Subcutaneous abdominal adipose tissue (tissue), 5 donors: ENCODE measurements around the gene RNF186.
"Not testable (repeated sequence)": the region's sequence is repeated elsewhere in the genome, so short reads cannot be mapped to it uniquely, and the experiment has no call there.

Experiments used
- H3K27ac ChIP-seq: one replicate; pipeline ENCODE4 v1.7.0; 2013; ENCODE audit warnings: low read depth, mild to moderate bottlenecking, inconsistent platforms, low read length, moderate library complexity
- H3K27me3 ChIP-seq, 5 donors: one replicate each; pipeline ENCODE4 v1.7.0; 2013; ENCODE audit warnings: low read length in 5 of 5, inconsistent platforms in 1 of 5; ENCODE audit not compliant: control insufficient read depth in 5 of 5, insufficient read depth in 4 of 5
- H3K36me3 ChIP-seq, 5 donors: one replicate each; pipeline ENCODE4 v1.7.0; 2013; ENCODE audit warnings: low read length in 5 of 5; ENCODE audit not compliant: control insufficient read depth in 5 of 5, insufficient read depth in 5 of 5
- H3K4me1 ChIP-seq, 5 donors: one replicate each; pipeline ENCODE4 v1.7.0; 2013; ENCODE audit warnings: low read length in 5 of 5, mild to moderate bottlenecking in 3 of 5, moderate library complexity in 1 of 5; ENCODE audit not compliant: control insufficient read depth in 5 of 5, insufficient read depth in 5 of 5
- H3K4me3 ChIP-seq, 5 donors: one replicate each; pipeline ENCODE4 v1.7.0; 2013; ENCODE audit warnings: low read length in 5 of 5, low read depth in 1 of 5
- H3K9ac ChIP-seq, 5 donors: one replicate each; pipeline ENCODE4 v1.7.0; 2013; ENCODE audit warnings: low read length in 5 of 5, mild to moderate bottlenecking in 4 of 5, moderate library complexity in 3 of 5
- H3K9me3 ChIP-seq, 5 donors: one replicate each; pipeline ENCODE4 v1.7.0; 2013; ENCODE audit warnings: low read length in 5 of 5; ENCODE audit not compliant: control insufficient read depth in 5 of 5
- donor health status: healthy.
- donor health status: healthy.
- donor health status: healthy.
- donor health status: healthy.
- donor health status: healthy.

The RNF186 gene

DNA sequence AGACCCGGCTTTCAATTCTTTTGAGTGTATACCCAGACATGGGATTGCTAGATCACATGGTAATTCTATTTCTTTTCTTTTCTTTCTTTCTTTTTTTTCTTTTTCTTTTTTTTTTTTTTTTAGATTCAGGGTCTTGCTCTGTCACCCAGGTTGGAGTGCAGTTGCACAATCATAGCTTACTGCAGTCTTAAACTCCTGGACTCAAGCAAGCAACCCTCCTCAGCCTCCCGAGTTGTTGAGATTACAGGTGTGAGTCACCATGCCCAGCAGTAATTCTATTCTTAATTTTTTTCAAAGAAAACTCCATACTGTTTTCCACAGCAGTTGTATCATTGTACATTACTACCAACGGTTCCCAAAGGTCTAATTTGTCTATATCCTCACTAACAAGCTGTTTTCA is 13.5 kb upstream of the RNF186 start:
- Histone ChIP-seq H3K27ac (no peak overlapping the region), H3K36me3 (no peaks in the 10 kb centered on the region), H3K4me3 (no peak overlapping the region), H3K9ac (no peak overlapping the region), H3K27me3 (peaks cover 0 to 4% (median 0%) of the 10 kb centered on the region in 5 donors), H3K4me1 (peaks cover 0 to 8% (median 7%) of the 10 kb centered on the region in 5 donors), H3K9me3 (peaks cover 0 to 5% (median 0%) of the 10 kb centered on the region in 5 donors)

DNA sequence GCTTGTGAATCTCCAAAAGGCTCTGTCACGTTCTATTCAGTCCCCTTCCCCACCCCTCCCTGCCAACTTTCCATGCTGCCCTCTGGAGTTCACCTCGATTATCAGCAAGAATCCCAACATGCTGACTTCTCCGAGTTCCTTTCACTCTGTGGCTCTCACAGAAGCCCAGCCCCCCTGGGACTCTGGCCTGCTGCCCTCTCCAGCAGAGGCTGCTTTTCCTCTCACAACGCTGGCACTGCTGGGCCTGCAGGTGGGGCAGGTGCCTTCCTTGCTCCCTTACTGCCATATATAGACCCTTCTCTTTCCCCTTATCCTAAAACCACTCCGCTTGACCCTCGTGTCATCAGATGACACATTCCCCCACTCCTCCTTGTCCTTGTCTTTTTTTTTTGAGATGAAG is 10.2 kb upstream of the RNF186 start:
- H3K9ac ChIP-seq: no peak overlapping the region
- no peak overlapping the region for H3K4me3 ChIP-seq
- H3K27me3 ChIP-seq: peaks cover 0 to 4% (median 0%) of the 10 kb centered on the region in 5 donors
- H3K4me1 ChIP-seq: peaks cover 0 to 8% (median 7%) of the 10 kb centered on the region in 5 donors
- no peaks in the 10 kb centered on the region for H3K9me3 ChIP-seq
- H3K27ac ChIP-seq: no peak overlapping the region
- no peaks in the 10 kb centered on the region for H3K36me3 ChIP-seq

DNA sequence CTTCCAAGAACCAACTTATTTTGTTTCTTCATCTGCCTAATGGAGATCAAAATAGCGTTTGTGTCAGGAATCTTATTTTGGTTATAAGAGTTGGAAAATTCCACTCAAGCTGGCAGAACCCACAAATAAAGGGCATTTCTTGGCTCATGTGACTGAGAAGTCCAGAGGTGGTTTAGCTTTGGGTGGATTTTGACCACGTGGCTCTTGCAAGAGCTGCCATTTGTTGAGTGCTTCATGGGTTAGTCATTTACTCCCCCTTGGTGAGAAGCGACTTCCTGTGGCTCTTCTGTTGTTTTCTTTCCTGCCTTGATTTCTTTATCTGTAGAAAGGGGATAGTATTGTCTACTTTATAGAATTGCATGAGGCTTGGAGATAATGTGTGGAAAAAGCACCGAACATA is 9.5 kb upstream of the RNF186 start:
- Histone ChIP-seq H3K36me3 (no peaks in the 10 kb centered on the region), H3K9ac (no peak overlapping the region), H3K9me3 (no peaks in the 10 kb centered on the region), H3K4me3 (no peak overlapping the region), H3K27ac (no peak overlapping the region), H3K27me3 (peaks cover 0 to 4% (median 0%) of the 10 kb centered on the region in 5 donors), H3K4me1 (peaks cover 0 to 10% (median 7%) of the 10 kb centered on the region in 5 donors)

DNA sequence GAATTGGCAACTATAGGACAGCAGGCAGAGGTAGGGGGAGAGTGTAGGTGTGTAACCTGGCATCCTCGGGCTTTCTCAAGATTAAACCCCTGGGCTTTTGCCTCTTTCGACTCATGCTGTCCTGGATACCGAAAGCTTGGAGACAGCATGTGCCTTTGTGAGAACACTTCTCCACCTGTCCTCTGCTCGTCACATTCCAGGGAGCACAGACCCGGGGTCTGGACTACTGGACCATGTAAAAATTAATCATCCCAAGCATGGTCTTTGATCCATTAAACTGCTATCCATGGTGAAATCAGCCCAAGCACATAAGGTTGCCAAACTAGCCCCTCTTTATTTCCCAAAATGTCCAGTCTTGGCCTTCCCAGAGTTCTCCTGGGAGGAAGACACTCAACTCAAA is 9.0 kb upstream of the RNF186 start:
- Histone ChIP-seq H3K4me3 (no peak overlapping the region), H3K9me3 (no peaks in the 10 kb centered on the region), H3K9ac (no peak overlapping the region), H3K4me1 (peaks cover 0 to 15% (median 9%) of the 10 kb centered on the region in 5 donors), H3K36me3 (no peaks in the 10 kb centered on the region), H3K27ac (no peak overlapping the region), H3K27me3 (peaks cover 0 to 4% (median 0%) of the 10 kb centered on the region in 5 donors)

DNA sequence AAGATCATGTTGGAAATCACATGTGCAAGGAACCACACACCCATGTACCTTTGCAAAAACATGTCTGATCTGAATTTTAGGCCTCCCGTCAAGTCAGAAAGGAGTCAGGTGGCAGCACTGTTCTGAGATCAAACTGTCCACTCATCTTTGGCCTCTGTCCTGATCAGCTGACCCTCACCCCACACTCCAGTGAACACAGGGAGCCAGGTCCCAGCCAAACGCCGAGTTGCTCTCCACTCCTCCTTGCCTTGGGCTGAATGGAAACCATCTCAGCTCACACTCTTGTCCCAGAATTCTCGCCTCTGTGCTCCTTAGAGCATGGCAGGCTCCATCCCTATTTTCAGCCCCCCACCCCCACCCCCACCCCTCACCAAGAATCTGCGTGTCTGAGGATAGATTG is 4.6 kb upstream of the RNF186 start:
- Histone ChIP-seq H3K9me3 (no peaks in the 10 kb centered on the region), H3K4me1 (peaks cover 0 to 33% (median 9%) of the 10 kb centered on the region in 5 donors), H3K4me3 (no peak overlapping the region), H3K27me3 (no peaks in the 10 kb centered on the region), H3K27ac (peak overlapping the region; percentile 21), H3K36me3 (no peaks in the 10 kb centered on the region), H3K9ac (no peak overlapping the region)

DNA sequence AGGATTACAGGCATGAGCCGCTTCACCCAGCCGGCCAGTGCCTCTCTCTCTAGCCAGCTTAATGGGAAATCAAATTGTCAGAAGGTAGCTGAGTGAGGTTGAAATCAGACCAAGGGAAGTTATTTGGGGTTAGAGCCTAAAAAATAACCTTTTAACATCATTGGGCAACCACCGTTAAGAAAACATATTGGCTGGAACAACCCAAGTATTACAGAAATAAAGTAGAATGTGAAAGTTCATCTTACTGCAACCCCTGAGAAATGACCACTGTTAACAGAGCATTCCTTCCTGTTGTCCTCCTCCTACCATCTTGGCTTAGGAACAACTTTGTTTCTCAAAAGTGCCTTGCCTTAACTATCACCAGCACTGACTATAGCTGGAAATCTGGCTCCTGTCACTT is 3.2 kb upstream of the RNF186 start:
- Histone ChIP-seq H3K4me1 (peaks cover 0 to 44% (median 23%) of the 10 kb centered on the region in 5 donors), H3K4me3 (no peak overlapping the region), H3K9ac (no peak overlapping the region), H3K27ac (peak overlapping the region; percentile 65), H3K9me3 (no peaks in the 10 kb centered on the region), H3K27me3 (no peaks in the 10 kb centered on the region), H3K36me3 (no peaks in the 10 kb centered on the region)

DNA sequence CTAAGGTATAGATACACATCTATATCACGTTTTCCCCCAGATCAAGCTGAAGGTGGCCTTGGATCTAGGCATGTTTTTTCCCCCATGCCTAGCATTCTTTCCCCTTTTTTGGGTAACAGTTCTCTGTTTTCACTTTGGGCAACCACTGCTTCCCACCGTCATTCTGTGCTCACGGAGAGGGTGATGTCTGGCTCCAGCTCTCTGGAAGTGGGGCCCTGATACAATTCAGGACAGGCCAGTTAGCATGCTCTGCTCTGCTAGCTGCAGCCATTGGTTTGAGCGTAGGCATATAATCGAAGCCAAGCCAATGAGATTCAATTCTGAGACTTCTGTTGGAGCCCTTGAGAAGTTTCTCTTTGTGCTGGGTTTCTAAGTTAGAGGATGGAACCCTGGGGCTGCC is 2.1 kb upstream of the RNF186 start:
- no peak overlapping the region for H3K27ac ChIP-seq
- no peak overlapping the region for H3K9ac ChIP-seq
- no peaks in the 10 kb centered on the region for H3K9me3 ChIP-seq
- no peaks in the 10 kb centered on the region for H3K36me3 ChIP-seq
- peaks cover 0 to 53% (median 32%) of the 10 kb centered on the region in 5 donors for H3K4me1 ChIP-seq
- H3K27me3 ChIP-seq: no peaks in the 10 kb centered on the region
- no peak overlapping the region for H3K4me3 ChIP-seq

DNA sequence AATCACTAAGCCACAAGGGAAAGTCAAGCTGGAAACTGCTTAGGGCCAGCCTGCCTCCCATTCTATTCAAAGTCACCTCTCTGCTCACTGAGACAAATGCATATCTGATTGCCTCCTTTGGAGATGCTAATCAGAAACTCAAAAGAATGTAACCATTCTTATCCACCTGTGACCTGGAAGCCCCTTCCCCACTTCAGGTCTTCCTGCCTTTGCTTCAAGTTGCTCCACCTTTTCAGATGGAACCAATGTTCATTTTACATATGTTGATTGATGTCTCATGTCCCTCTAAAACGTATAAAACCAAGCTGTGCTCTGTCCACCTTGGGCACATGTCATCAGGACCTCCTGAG is 1.6 kb upstream of the RNF186 start:
- H3K36me3 ChIP-seq, H3K4me3 ChIP-seq, H3K27me3 ChIP-seq, H3K9ac ChIP-seq, H3K27ac ChIP-seq, H3K9me3 ChIP-seq: not testable (repeated sequence)
- peaks cover 0 to 53% (median 32%) of the 10 kb centered on the region in 5 donors for H3K4me1 ChIP-seq

DNA sequence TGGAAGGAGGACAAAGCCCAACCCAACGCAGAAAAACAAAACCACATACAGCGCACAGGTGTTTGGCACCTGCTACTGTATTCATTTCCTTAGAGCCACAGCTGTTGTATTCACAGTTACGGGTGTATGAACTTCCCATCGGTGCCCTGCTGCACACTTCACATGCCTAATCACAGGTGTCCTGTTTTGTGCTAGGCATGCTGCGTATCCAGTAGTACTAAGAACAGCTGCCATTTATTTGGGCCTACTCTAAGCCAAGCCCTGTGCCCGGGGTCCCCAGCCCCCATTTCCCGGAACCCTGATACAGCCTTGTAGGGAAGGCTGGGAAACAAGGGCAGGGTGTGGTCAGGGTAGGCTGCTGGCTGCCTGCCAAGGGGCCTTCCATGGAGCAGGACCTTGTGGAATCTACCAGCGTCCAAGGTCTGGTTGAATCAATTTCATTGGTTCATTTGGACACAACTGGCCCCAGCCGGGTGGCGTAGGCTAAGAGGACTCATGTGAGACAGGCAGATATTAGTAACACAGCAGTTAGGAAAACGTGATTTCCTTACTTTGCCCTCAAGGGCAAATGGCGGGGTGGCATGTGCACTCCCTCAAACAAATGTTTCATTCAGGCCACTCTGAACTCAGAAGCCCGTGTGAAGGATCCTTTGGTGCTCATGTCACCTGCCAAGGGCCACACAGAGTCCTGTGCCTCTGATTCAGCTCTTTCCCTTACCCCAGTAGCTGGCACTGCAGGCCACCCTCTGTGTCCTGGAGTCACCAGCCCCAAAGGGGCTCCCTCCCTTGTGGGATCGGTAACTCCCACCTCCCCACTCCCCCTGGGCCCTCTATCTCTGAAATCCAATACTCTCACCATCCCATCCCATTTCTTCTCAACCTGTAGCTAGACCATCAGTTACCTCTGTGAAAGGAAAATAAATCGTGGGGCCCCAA is 986 bp upstream of the RNF186 start:
- Histone ChIP-seq H3K27me3 (no peaks in the 10 kb centered on the region), H3K4me3 (no peak overlapping the region), H3K9ac (no peak overlapping the region), H3K4me1 (peaks cover 0 to 53% (median 32%) of the 10 kb centered on the region in 5 donors), H3K36me3 (no peaks in the 10 kb centered on the region), H3K9me3 (no peaks in the 10 kb centered on the region), H3K27ac (no peak overlapping the region)

DNA sequence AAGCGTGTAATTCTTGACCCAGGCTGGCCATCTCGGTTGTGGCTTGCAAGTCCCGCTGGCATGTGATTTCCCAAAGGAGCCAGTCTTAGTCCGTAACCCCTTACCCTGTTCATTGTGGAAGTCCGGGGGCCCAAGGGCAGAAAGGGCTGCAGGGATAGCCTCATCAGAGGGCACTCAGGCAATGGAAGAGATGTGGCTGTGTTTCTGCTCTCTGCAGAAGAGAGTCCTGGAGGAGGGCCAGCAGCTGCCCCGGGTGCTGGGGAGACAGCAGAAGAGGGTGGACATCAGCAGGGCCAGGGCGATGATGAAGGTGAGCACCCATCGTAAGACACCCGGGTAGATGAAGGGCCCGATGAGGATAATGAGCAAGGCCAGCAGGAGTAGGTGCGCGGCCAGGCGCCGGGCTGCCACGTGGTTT is 830 bp downstream of the RNF186 start:
- Histone ChIP-seq H3K4me1 (peaks cover 0 to 47% (median 32%) of the 10 kb centered on the region in 5 donors), H3K9me3 (peaks cover 0 to 2% (median 0%) of the 10 kb centered on the region in 5 donors), H3K36me3 (no peaks in the 10 kb centered on the region), H3K4me3 (no peak overlapping the region), H3K9ac (no peak overlapping the region), H3K27ac (no peak overlapping the region), H3K27me3 (no peaks in the 10 kb centered on the region)
